RPMI7951 (cell line): Measurements from ENCODE around the gene SLC49A4. TPM values are rescaled to one million over a fixed set of nuclear protein-coding genes. Genes with fewer than 3 reads are reported as not detected.

Experiments used
- DNase-seq: peaks from one replicate; pipeline ENCODE4 v3.0.0-alpha.2; 2012; ENCODE audit warnings: low read depth
- total RNA-seq: library from RNA; depleted of rRNA; stranded (reverse); fragments of >200 nt; shearing (Covaris generic); gene quantifications from 2 replicates; pipeline ENCODE4 v1.2.3, GENCODE V29; 2014; rRNA removed

The SLC49A4 gene
- total RNA-seq, 1 experiment from 2014 or later, result 10.6 TPM

GRCh38 chr3:122930063-122930997 is 135.5 kb downstream of the SLC49A4 start:
- no peak for DNase-seq

Other genes starting within 250 kb of the SLC49A4 start
- gene PARP9, start 230.8 kb upstream of the SLC49A4 start, total RNA-seq, result 17.4 and 22.1 TPM in 2 replicates
- 24.3 and 24.9 TPM in 2 replicates for gene DTX3L, start 230.7 kb upstream of the SLC49A4 start, total RNA-seq
- gene PARP15, start 217.4 kb upstream of the SLC49A4 start, total RNA-seq, result 0.10 TPM in 1 of 2 replicates, not detected in the other
- gene PARP14, start 114.2 kb upstream of the SLC49A4 start, total RNA-seq, result 73.7 and 113 TPM in 2 replicates
- gene HSPBAP1, start 1.2 kb upstream of the SLC49A4 start, total RNA-seq, result 6.2 and 6.7 TPM in 2 replicates
- gene SEMA5B, start 232.7 kb downstream of the SLC49A4 start, total RNA-seq, result not detected in 2 replicates